Retina (tissue), 1 donor: Measurements from ENCODE around the gene PPY.
"Not testable (repeated sequence)": the region's sequence is repeated elsewhere in the genome, so short reads cannot be mapped to it uniquely, and the experiment has no call there.

Experiments used
- DNase-seq: peaks from one replicate; pipeline ENCODE4 v3.0.0-alpha.2; 2016

PPY gene

GRCh38 chr17:43942051-43942685 lies at the start of gene PPY:
Gene PPY (minus strand): TSS chr17:43942476. CDS start chr17:43941654, 822 bp downstream.
- no peak for DNase-seq

- no peak for DNase-seq
Measured at GRCh38 chr17:43988301-43988700, 46.0 kb upstream of the PPY start.

- DNase-seq, result no peak
Measured at GRCh38 chr17:43987131-43988021, 45.1 kb upstream of the PPY start.

GRCh38 chr17:43986225-43986981 lies 44.1 kb upstream of the PPY start:
- no peak for DNase-seq

GRCh38 chr17:43984521-43984920 lies 42.2 kb upstream of the PPY start:
- DNase-seq, result no peak

- peak; percentile 86 for DNase-seq
Measured at GRCh38 chr17:43983515-43984411, 41.5 kb upstream of the PPY start.

- no peak for DNase-seq
Measured at GRCh38 chr17:43983196-43983514, 40.9 kb upstream of the PPY start.

- DNase-seq, result no peak
Measured at GRCh38 chr17:43982171-43982570, 39.9 kb upstream of the PPY start.

- DNase-seq, result no peak
Measured at GRCh38 chr17:43979671-43980070, 37.4 kb upstream of the PPY start.

- DNase-seq, result no peak
Measured at GRCh38 chr17:43979011-43979410, 36.7 kb upstream of the PPY start.

- no peak for DNase-seq
Measured at GRCh38 chr17:43978078-43978477, 35.8 kb upstream of the PPY start.

- peak; percentile 17 for DNase-seq
Measured at GRCh38 chr17:43976963-43977837, 34.9 kb upstream of the PPY start.

- no peak for DNase-seq
Measured at GRCh38 chr17:43975898-43976297, 33.6 kb upstream of the PPY start.

GRCh38 chr17:43974382-43975266 lies 32.3 kb upstream of the PPY start:
- DNase-seq, result peak; percentile 39

- not testable (repeated sequence) for DNase-seq
Measured at GRCh38 chr17:43972444-43973212, 30.4 kb upstream of the PPY start.

- DNase-seq, result not testable (repeated sequence)
Measured at GRCh38 chr17:43971436-43971835, 29.2 kb upstream of the PPY start.

- DNase-seq, result no peak
Measured at GRCh38 chr17:43970366-43970765, 28.1 kb upstream of the PPY start.

GRCh38 chr17:43967251-43967875 lies 25.1 kb upstream of the PPY start:
- DNase-seq, result no peak

GRCh38 chr17:43966276-43966675 lies 24.0 kb upstream of the PPY start:
- no peak for DNase-seq
